Tibial nerve (tissue), 3 donors: ENCODE measurements around the gene SEZ6.

Source experiments
- CTCF ChIP-seq, 5 experiments: fragments of 200-600 bp in 3 of 5; fragments of 450-650 bp in 2 of 5; sonication (generic) in 3 of 5; IDR thresholded peaks; one replicate each; pipeline ENCODE4 v1.5.1; 2016 to 2019; ENCODE audit warnings: antibody characterized with exemption in 5 of 5, mild to moderate bottlenecking in 3 of 5, moderate library complexity in 2 of 5
- POLR2A ChIP-seq, 2 donors: fragments of 450-650 bp; IDR thresholded peaks; one replicate each; pipeline ENCODE4 v1.6.1; 2017; ENCODE audit warnings: antibody characterized with exemption in 2 of 2, mild to moderate bottlenecking in 2 of 2, moderate library complexity in 2 of 2

- TF ChIP-seq CTCF (IDR thresholded peaks at IDR 0.05) (no peak), POLR2A (IDR thresholded peaks at IDR 0.05) (no peak)
These were observed 88.8 kb downstream of the SEZ6 start for GRCh38 chr17:28917029-28917428.
